ENCODE results near the gene PCDH18.

- TF ChIP-seq EZH2 (IDR thresholded peaks at IDR 0.05; ENCODE audit: insufficient read depth, poor library complexity, severe bottlenecking): no peak
- no peak for TF ChIP-seq EZH2phosphoT487 (IDR thresholded peaks at IDR 0.05; ENCODE audit: insufficient read depth, low read depth)
Measured at GRCh38 chr4:137521053-137521452, 11.2 kb downstream of the PCDH18 start.

Data from GM23248 (cell line).